NT2/D1 (cell line): ENCODE measurements around the gene SMC1B.

Experiments
- YY1 ChIP-seq: IDR thresholded peaks from 2 replicates; pipeline ENCODE4 v1.6.1; 2011; ENCODE audit not compliant: insufficient read length, insufficient read depth
- ZNF274 ChIP-seq: IDR thresholded peaks from 2 replicates; pipeline ENCODE4 v1.6.1; 2011; ENCODE audit warnings: mild to moderate bottlenecking, low read depth, low read length

- TF ChIP-seq ZNF274 (no peak), YY1 (no peak)
Measured at GRCh38 chr22:45353786-45354185, 59.6 kb downstream of the SMC1B start.
